SJCRH30 (cell line): ENCODE data around the gene KLF15. TPM values are rescaled to one million over a fixed set of nuclear protein-coding genes. Genes with fewer than 3 reads are reported as not detected.

Experiments
- DNase-seq, 2 experiments: peaks; one replicate each; pipeline ENCODE4 v3.0.0-alpha.2; 2015 to 2020
- H3K27ac ChIP-seq: fragments of 250-450 bp; sonication (Bioruptor Pico); 2 replicates; pipeline ENCODE4 v1.5.1; 2020; ENCODE audit warnings: mild to moderate bottlenecking, moderate library complexity
- H3K27me3 ChIP-seq: fragments of 250-450 bp; sonication (Bioruptor Pico); 2 replicates; pipeline ENCODE4 v1.5.1; 2020; ENCODE audit warnings: mild to moderate bottlenecking, moderate library complexity
- H3K36me3 ChIP-seq: fragments of 250-450 bp; sonication (Bioruptor Pico); 2 replicates; pipeline ENCODE4 v1.5.1; 2020; ENCODE audit warnings: mild to moderate bottlenecking, moderate library complexity
- H3K4me1 ChIP-seq: fragments of 250-450 bp; sonication (Bioruptor Pico); 2 replicates; pipeline ENCODE4 v1.5.1; 2020; ENCODE audit warnings: mild to moderate bottlenecking, moderate library complexity
- H3K4me3 ChIP-seq: fragments of 250-450 bp; sonication (Bioruptor Pico); 2 replicates; pipeline ENCODE4 v1.5.1; 2020; ENCODE audit warnings: mild to moderate bottlenecking, moderate library complexity
- H3K9me3 ChIP-seq: fragments of 250-450 bp; sonication (Bioruptor Pico); replicated peaks from 2 replicates; pipeline ENCODE4 v1.5.1; 2020; ENCODE audit warnings: mild to moderate bottlenecking, moderate library complexity
- total RNA-seq: library from RNA; depleted of rRNA; stranded (reverse); fragments of >200 nt; shearing (Covaris generic); gene quantifications from 2 replicates; pipeline ENCODE4 v1.2.3, GENCODE V29; 2014

Gene KLF15
- total RNA-seq, 1 experiment from 2014 or later = 3.3 TPM

- Histone ChIP-seq H3K36me3 (no peaks in the 10 kb centered on the region), H3K4me1 (no peaks in the 10 kb centered on the region), H3K4me3 (no peak overlapping the region), H3K9me3 (no peaks in the 10 kb centered on the region), H3K27ac (no peak overlapping the region), H3K27me3 (no peaks in the 10 kb centered on the region)
- no peak for DNase-seq
Measured at GRCh38 chr3:126360046-126360713, 3.0 kb upstream of the KLF15 start.

- Histone ChIP-seq H3K36me3 (no peaks in the 10 kb centered on the region), H3K9me3 (no peaks in the 10 kb centered on the region), H3K27ac (no peak overlapping the region), H3K4me3 (no peak overlapping the region), H3K27me3 (no peaks in the 10 kb centered on the region), H3K4me1 (no peaks in the 10 kb centered on the region)
- DNase-seq = no peak
Measured at GRCh38 chr3:126358816-126359181, 1.6 kb upstream of the KLF15 start.

DNA sequence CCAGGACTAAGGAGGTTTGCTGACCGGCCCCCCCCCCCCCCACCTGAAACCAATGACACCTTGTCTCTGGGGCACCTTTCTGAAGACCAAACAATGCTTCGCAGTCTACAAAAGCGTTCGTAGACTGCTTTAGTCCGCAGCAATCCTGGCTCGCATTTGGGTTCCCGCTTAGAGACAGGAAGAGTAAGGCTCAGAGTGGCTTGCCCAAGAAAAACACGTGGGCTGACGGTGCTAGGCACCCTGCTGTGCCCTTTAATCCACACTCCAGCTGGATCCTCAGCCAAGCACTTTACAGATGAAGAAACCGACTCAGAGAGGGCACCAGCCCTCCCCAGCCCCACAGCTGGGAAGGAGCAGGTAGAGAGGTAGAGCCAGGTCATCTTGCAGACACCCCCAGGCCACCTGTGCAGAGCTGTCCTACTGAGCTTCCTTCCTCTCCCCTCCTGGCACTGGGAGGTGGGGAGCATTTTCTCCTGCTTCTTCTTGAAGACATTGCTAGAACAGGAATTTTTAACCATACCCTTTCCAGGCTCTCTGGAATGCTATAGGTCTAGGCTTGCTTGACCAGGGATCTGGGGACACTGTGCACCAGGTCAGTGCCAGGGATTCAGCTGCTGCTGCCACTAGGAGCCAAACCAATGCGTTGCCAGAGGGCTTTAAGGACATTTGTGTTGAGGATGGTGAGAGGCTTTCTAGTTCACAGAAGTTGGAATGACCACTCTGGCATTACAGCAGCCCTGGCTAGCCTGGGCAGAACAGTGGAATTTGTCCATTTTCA, 1.0 kb upstream of the KLF15 start:
- H3K4me3 ChIP-seq = peak overlapping the region; percentile 64
- H3K9me3 ChIP-seq = no peaks in the 10 kb centered on the region
- H3K27me3 ChIP-seq = no peaks in the 10 kb centered on the region
- no peak overlapping the region for H3K27ac ChIP-seq
- no peaks in the 10 kb centered on the region for H3K36me3 ChIP-seq
- H3K4me1 ChIP-seq = no peaks in the 10 kb centered on the region
- peak in 1 of 2 experiments; percentile 32 for DNase-seq

DNA sequence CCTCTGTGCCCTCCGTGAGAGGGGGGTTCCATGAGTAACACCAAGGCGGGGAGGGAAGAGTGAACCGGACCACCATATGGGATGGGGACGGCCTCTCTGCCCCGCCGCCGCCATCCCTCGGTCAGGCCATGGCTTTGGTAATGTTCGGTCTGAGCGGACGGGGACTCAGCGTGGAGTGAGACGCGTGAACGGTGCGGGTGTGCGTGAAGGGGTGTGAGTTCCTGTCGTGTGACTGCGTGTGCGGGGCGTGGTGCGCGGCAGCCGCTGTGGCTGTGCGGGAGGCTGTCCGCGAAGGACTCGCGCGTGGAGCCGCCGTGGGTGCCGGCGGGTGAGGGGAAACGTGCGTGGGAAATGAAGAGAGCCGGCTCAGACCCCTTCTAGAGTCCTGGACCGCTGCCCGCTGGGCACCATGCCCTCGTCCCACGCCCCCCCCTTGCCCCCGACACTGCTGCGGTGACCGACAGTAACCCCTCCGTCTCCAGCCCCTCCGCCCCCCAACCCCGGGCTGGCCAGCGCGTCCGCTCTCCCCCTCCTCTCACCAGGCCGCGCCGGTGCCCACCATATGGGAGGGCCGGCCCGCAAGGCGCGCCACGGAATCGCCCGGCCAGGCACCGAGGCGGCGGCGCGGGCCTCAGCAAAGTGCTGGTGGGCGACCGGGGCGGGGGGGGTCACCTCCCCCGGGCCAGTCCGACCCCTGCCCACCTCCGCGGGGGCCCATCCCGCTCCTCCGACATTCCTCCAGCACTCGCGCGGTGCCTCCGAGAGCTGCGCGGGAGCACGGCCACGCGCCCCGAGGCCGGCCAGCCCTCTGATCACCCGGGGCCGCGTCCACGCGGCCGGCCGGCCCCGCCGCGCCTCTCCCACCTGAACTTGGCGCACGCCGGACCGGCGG, 589 bp downstream of the KLF15 start:
- no peaks in the 10 kb centered on the region for H3K4me1 ChIP-seq
- peak overlapping the region; percentile 64 for H3K4me3 ChIP-seq
- no peaks in the 10 kb centered on the region for H3K27me3 ChIP-seq
- H3K9me3 ChIP-seq = no peaks in the 10 kb centered on the region
- H3K27ac ChIP-seq = no peak overlapping the region
- H3K36me3 ChIP-seq = no peaks in the 10 kb centered on the region
- DNase-seq = peak; percentile 10 to 26

- H3K4me3 ChIP-seq = peak overlapping the region; percentile 64
- no peak overlapping the region for H3K27ac ChIP-seq
- H3K9me3 ChIP-seq = no peaks in the 10 kb centered on the region
- peak; percentile 88 to 89 for DNase-seq
- no peaks in the 10 kb centered on the region for H3K4me1 ChIP-seq
- no peaks in the 10 kb centered on the region for H3K27me3 ChIP-seq
- H3K36me3 ChIP-seq = no peaks in the 10 kb centered on the region
Measured at GRCh38 chr3:126355777-126356372, 1.3 kb downstream of the KLF15 start.

GRCh38 chr3:126355251-126355650, 2.0 kb downstream of the KLF15 start:
- H3K27me3 ChIP-seq = no peaks in the 10 kb centered on the region
- no peak overlapping the region for H3K27ac ChIP-seq
- no peaks in the 10 kb centered on the region for H3K36me3 ChIP-seq
- DNase-seq = no peak
- peak overlapping the region; percentile 64 for H3K4me3 ChIP-seq
- no peaks in the 10 kb centered on the region for H3K9me3 ChIP-seq
- H3K4me1 ChIP-seq = no peaks in the 10 kb centered on the region

DNA sequence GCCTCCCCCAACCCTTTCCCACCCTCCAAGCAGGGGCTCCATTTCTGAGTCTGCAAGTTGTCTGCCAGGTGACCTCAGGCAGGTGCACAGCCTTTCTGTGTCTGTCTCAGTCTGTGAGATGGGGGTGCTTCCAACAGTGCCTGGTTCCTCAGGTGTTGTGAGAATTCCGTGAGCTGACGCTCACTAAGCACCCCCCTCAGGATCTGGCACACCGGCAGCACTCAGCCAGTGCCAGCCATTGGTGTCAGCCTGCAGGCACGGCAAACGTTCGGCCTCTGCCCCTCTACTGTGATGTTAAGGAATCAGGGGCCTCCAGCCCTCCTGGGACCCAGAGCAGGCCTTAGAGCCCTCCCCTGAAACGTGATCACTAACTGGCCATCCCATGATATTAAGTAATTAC, 2.4 kb downstream of the KLF15 start:
- no peak for DNase-seq
- Histone ChIP-seq H3K4me3 (no peak overlapping the region), H3K27me3 (no peaks in the 10 kb centered on the region), H3K4me1 (no peaks in the 10 kb centered on the region), H3K27ac (no peak overlapping the region), H3K36me3 (no peaks in the 10 kb centered on the region), H3K9me3 (no peaks in the 10 kb centered on the region)

GRCh38 chr3:126353694-126354321, 3.4 kb downstream of the KLF15 start:
- DNase-seq = no peak
- H3K9me3 ChIP-seq = no peaks in the 10 kb centered on the region
- H3K4me1 ChIP-seq = no peaks in the 10 kb centered on the region

GRCh38 chr3:126352476-126353454, 4.4 kb downstream of the KLF15 start:
- no peak for DNase-seq
- Histone ChIP-seq H3K27me3 (no peaks in the 10 kb centered on the region), H3K4me1 (no peaks in the 10 kb centered on the region), H3K4me3 (no peak overlapping the region), H3K9me3 (no peaks in the 10 kb centered on the region), H3K36me3 (no peaks in the 10 kb centered on the region), H3K27ac (no peak overlapping the region)

More at GRCh38 chr3:126353694-126354321, 3.4 kb downstream of the KLF15 start:
- Histone ChIP-seq H3K4me3 (no peak overlapping the region), H3K36me3 (no peaks in the 10 kb centered on the region), H3K27ac (no peak overlapping the region), H3K27me3 (no peaks in the 10 kb centered on the region)

DNA sequence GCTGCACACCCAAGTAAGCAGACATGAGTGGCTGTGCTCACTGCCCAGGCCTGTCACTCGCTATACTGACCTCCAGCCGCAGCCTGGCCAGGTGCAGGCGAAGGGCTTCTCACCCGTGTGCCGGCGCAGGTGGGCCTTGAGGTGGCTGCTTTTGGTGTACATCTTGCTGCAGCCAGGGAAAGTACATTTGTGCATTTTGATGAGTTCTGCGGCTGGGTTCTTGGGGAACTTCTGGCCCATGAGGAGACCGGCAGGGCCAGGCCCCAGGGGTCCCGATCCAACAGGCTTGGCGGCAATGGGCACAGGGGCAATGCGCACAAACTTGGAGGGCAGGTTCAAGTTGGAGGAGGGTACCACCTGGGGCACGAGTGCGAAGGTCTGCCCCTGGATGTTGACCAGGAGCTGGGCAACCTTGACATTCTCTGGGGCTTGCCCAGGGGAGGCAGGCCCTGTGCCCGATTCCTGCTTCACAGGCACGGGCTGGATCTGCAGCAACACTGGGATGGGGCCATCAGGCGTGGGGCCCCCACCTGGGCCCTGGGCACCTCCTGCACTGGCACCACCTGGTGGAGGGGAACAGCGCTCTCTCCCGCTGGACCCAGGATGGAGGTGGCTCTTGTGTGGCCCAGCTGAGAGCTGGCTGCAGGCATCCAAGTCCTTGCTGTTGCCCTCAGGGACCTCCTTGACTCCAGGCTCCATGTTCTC, 5.3 kb downstream of the KLF15 start:
- Histone ChIP-seq H3K27me3 (no peaks in the 10 kb centered on the region), H3K4me1 (no peaks in the 10 kb centered on the region), H3K27ac (no peak overlapping the region), H3K36me3 (no peaks in the 10 kb centered on the region), H3K4me3 (no peak overlapping the region), H3K9me3 (no peaks in the 10 kb centered on the region)
- DNase-seq = no peak

- Histone ChIP-seq H3K4me1 (no peaks in the 10 kb centered on the region), H3K9me3 (no peaks in the 10 kb centered on the region), H3K27ac (no peak overlapping the region), H3K4me3 (no peak overlapping the region), H3K36me3 (no peaks in the 10 kb centered on the region), H3K27me3 (no peaks in the 10 kb centered on the region)
- DNase-seq = no peak
Measured at GRCh38 chr3:126351086-126351770, 6.0 kb downstream of the KLF15 start.

GRCh38 chr3:126350502-126351085, 6.6 kb downstream of the KLF15 start:
- no peaks in the 10 kb centered on the region for H3K4me1 ChIP-seq
- H3K27ac ChIP-seq = no peak overlapping the region
- H3K27me3 ChIP-seq = no peaks in the 10 kb centered on the region
- DNase-seq = no peak
- no peak overlapping the region for H3K4me3 ChIP-seq
- no peaks in the 10 kb centered on the region for H3K36me3 ChIP-seq
- H3K9me3 ChIP-seq = no peaks in the 10 kb centered on the region
